ENCODE results near the gene NMT1. TPM values are rescaled to one million over a fixed set of nuclear protein-coding genes. Genes with fewer than 3 reads are reported as not detected.

The NMT1 gene
- total RNA-seq, 2 experiments from 2014 or later: 61.1 to 62.2 TPM

- Mint-ChIP-seq H3K36me3 (ENCODE audit: low read depth) (peaks cover 29% of the 10 kb centered on the region), H3K9me3 (no peaks in the 10 kb centered on the region), H3K27me3 (peaks cover 8% of the 10 kb centered on the region), H3K27ac (peak overlapping the region; percentile 99), H3K4me1 (ENCODE audit: low read depth) (peaks cover 64% of the 10 kb centered on the region), H3K4me3 (peak overlapping the region; percentile 94)
- ChIA-PET POLR2A (interaction anchor here (1.1 to 10.9 kb wide), 5 partner anchors 10 to 171 kb away, joined by 6 to 630 read pairs (median 29); partner anchors contain the start of genes ACBD4, FMNL1, HEXIM2 and MAP3K14), CTCF (interaction anchor here (1.7 kb wide), 1 partner anchor 11 kb away, joined by 14 read pairs; the partner anchor contains the start of gene ACBD4)
- H3K27me3 ChIP-seq (ENCODE audit: control insufficient read depth in 1 of 2, insufficient read depth in 2 of 2, low read length in 2 of 2): no peaks in the 10 kb centered on the region
- no peak overlapping the region for H3K4me3 ChIP-seq (ENCODE audit: low read length)
- DNase-seq (peak in 1 of 14 experiments; percentile 30), ATAC-seq (ENCODE audit: poor library complexity) (no peak)
- intact Hi-C loops (cut with DNase I, micrococcal nuclease): loop anchor here (5.0 kb wide), 3 partner anchors 84 to 171 kb away; partner anchors contain the start of genes DCAKD (in 1 of the 2), MAP3K14 (in 1 of the 2) and NMT1 (in 1 of the 2)
- no peaks in the 10 kb centered on the region for H3K9me3 ChIP-seq (ENCODE audit: control insufficient read depth in 1 of 2, insufficient read depth in 1 of 2, low read length in 2 of 2)
- no peak overlapping the region for H3K27ac ChIP-seq (ENCODE audit: low read depth in 1 of 2, low read length in 2 of 2)
- TF ChIP-seq, protein P1, sequence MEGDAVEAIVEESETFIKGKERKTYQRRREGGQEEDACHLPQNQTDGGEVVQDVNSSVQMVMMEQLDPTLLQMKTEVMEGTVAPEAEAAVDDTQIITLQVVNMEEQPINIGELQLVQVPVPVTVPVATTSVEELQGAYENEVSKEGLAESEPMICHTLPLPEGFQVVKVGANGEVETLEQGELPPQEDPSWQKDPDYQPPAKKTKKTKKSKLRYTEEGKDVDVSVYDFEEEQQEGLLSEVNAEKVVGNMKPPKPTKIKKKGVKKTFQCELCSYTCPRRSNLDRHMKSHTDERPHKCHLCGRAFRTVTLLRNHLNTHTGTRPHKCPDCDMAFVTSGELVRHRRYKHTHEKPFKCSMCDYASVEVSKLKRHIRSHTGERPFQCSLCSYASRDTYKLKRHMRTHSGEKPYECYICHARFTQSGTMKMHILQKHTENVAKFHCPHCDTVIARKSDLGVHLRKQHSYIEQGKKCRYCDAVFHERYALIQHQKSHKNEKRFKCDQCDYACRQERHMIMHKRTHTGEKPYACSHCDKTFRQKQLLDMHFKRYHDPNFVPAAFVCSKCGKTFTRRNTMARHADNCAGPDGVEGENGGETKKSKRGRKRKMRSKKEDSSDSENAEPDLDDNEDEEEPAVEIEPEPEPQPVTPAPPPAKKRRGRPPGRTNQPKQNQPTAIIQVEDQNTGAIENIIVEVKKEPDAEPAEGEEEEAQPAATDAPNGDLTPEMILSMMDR (IDR thresholded peaks at IDR 0.05): no peak
- no peaks in the 10 kb centered on the region for H3K36me3 ChIP-seq (ENCODE audit: insufficient read depth, low read length)
- H3K4me1 ChIP-seq (ENCODE audit: insufficient read depth, low read length): peaks cover 63% of the 10 kb centered on the region
Measured at GRCh38 chr17:45146166-45146565, 85.0 kb downstream of the NMT1 start.

GRCh38 chr17:45146592-45146889 is 85.4 kb downstream of the NMT1 start:
- peaks cover 63% of the 10 kb centered on the region for H3K4me1 ChIP-seq (ENCODE audit: insufficient read depth, low read length)
- H3K27me3 ChIP-seq (ENCODE audit: control insufficient read depth in 1 of 2, insufficient read depth in 2 of 2, low read length in 2 of 2): no peaks in the 10 kb centered on the region
- peak overlapping the region; percentile 94 for H3K4me3 Mint-ChIP-seq
- peaks cover 29% of the 10 kb centered on the region for H3K36me3 Mint-ChIP-seq (ENCODE audit: low read depth)
- H3K27me3 Mint-ChIP-seq: peaks cover 8% of the 10 kb centered on the region
- TF ChIP-seq, protein P1 (IDR thresholded peaks at IDR 0.05): no peak
- DNase-seq: no peak
- H3K9me3 Mint-ChIP-seq: no peaks in the 10 kb centered on the region
- intact Hi-C loops (cut with DNase I, micrococcal nuclease): loop anchor here (5.0 kb wide), 3 partner anchors 84 to 171 kb away; partner anchors contain the start of genes DCAKD (in 1 of the 2), MAP3K14 (in 1 of the 2) and NMT1 (in 1 of the 2)
- peak overlapping the region; percentile 99 for H3K27ac Mint-ChIP-seq
- peak overlapping the region; percentile 94 for H3K4me3 ChIP-seq (ENCODE audit: low read length)
- no peak for ATAC-seq (ENCODE audit: poor library complexity)
- ChIA-PET CTCF (interaction anchor here (1.7 kb wide), 1 partner anchor 11 kb away, joined by 14 read pairs; the partner anchor contains the start of gene ACBD4), POLR2A (interaction anchor here (1.1 to 10.9 kb wide), 5 partner anchors 11 to 171 kb away, joined by 6 to 630 read pairs (median 29); partner anchors contain the start of genes ACBD4, FMNL1, HEXIM2 and MAP3K14)
- H3K36me3 ChIP-seq (ENCODE audit: insufficient read depth, low read length): no peaks in the 10 kb centered on the region
- H3K27ac ChIP-seq (ENCODE audit: low read depth in 1 of 2, low read length in 2 of 2): no peak overlapping the region
- H3K9me3 ChIP-seq (ENCODE audit: control insufficient read depth in 1 of 2, insufficient read depth in 1 of 2, low read length in 2 of 2): no peaks in the 10 kb centered on the region
- peaks cover 64% of the 10 kb centered on the region for H3K4me1 Mint-ChIP-seq (ENCODE audit: low read depth)

DNA sequence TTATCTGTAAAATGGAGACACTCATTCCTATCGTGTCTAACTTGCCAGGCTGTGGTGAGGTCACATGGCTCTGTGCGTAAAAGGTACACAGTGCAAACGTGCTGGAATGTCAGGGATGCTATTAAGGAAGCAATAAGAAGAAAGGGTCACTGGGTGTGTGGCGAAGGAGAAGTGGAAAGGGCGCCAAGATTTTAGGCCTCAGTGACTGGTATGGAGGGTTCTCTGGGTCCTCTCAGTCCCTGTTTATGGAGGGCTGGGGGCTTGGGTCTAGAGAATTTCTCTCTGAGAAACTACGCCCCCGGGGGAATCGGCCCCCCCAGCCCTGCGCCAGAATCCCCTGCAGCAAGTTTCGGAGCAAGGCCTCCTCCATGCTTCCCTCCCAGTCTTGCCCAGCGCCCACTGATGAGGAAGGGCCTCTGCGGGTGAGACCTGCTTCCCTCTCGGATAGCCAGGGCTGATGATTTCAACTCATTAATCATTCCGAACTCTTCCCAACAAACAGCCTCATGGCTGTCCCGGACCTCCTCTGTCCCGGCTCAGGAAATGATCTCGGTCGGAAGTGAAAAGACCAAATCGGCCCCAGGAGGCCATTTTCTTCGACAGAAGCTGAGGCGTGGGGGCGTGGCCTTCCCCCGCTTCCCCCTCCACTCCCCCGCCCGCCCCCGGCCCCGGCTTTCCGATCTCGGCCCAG is 85.9 kb downstream of the NMT1 start:
- intact Hi-C loops (cut with DNase I, micrococcal nuclease): loop anchor here (5.0 kb wide), 3 partner anchors 85 to 170 kb away; partner anchors contain the start of genes DCAKD (in 1 of the 2), MAP3K14 (in 1 of the 2) and NMT1 (in 1 of the 2)
- POLR2A ChIA-PET: interaction anchor here (0.7 to 10.9 kb wide), 12 partner anchors 9 to 170 kb away, joined by 4 to 630 read pairs (median 26); partner anchors contain the start of genes ACBD4, DCAKD, FMNL1 and HEXIM2
- Histone ChIP-seq H3K27me3 (ENCODE audit: control insufficient read depth in 1 of 2, insufficient read depth in 2 of 2, low read length in 2 of 2) (no peaks in the 10 kb centered on the region), H3K4me3 (ENCODE audit: low read length) (peak overlapping the region; percentile 94), H3K27ac (ENCODE audit: low read depth in 1 of 2, low read length in 2 of 2) (peak overlapping the region; percentile 93 to 97), H3K9me3 (ENCODE audit: control insufficient read depth in 1 of 2, insufficient read depth in 1 of 2, low read length in 2 of 2) (no peaks in the 10 kb centered on the region), H3K4me1 (ENCODE audit: insufficient read depth, low read length) (peaks cover 66% of the 10 kb centered on the region), H3K36me3 (ENCODE audit: insufficient read depth, low read length) (no peaks in the 10 kb centered on the region)
- CTCF ChIA-PET: interaction anchor here (1.7 to 6.4 kb wide), 4 partner anchors 12 to 50 kb away, joined by 5 to 168 read pairs (median 46); partner anchors contain the start of gene ACBD4
- Mint-ChIP-seq H3K27ac (peak overlapping the region; percentile 99), H3K4me3 (peak overlapping the region; percentile 94), H3K9me3 (no peaks in the 10 kb centered on the region), H3K27me3 (peaks cover 8% of the 10 kb centered on the region), H3K36me3 (ENCODE audit: low read depth) (peaks cover 29% of the 10 kb centered on the region), H3K4me1 (ENCODE audit: low read depth) (peaks cover 68% of the 10 kb centered on the region)
- DNase-seq: peak in 7 of 14 experiments; percentile 15 to 88 (median 73)
- TF ChIP-seq, protein P1 (IDR thresholded peaks at IDR 0.05): no peak
- ATAC-seq (ENCODE audit: poor library complexity): peak; percentile 3
